DOHH2 (cell line): ENCODE data around the gene WDR64.

Experiments
- EZH2phosphoT487 ChIP-seq: fragments of 200-600 bp; sonication (generic); IDR thresholded peaks from 2 replicates; pipeline ENCODE4 v1.6.1; 2017; ENCODE audit warnings: borderline replicate concordance, mild to moderate bottlenecking, antibody characterized with exemption, low read length, moderate library complexity, mixed read lengths
- TF ChIP-seq, protein P1 (sequence below): fragments of 200-600 bp; sonication (generic); IDR thresholded peaks from one replicate; pipeline ENCODE4 v1.5.1; 2014; ENCODE audit warnings: antibody characterized with exemption, mild to moderate bottlenecking, low read depth, low read length; ENCODE audit not compliant: poor library complexity, severe bottlenecking

DNA sequence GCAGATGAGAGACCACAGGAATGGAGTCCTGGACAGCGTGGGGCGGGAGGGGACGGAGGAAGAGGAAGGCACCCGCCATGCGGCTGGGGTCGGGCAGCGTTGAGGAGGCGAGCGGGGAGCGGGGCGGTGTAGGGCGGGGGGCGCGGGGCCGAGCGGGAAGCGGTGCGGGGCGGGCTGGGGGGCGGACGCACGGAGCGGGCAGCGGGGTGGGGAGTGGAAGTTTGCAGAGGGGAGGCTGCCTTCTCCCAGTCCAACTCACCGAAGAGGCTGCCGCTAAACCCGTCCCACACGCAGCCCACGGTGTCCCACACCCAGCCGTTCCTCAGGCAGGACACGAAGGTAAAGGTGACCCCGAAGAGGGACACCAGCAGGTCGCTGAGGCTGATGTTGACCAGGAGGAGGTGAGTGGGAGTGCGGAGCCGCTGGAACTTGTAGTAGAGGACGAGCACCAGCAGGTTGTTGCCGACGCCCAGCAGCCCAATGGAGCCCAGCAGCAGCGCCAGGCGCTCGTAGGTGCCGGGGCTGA lies 12.4 kb upstream of the WDR64 start:
- TF ChIP-seq, protein P1, sequence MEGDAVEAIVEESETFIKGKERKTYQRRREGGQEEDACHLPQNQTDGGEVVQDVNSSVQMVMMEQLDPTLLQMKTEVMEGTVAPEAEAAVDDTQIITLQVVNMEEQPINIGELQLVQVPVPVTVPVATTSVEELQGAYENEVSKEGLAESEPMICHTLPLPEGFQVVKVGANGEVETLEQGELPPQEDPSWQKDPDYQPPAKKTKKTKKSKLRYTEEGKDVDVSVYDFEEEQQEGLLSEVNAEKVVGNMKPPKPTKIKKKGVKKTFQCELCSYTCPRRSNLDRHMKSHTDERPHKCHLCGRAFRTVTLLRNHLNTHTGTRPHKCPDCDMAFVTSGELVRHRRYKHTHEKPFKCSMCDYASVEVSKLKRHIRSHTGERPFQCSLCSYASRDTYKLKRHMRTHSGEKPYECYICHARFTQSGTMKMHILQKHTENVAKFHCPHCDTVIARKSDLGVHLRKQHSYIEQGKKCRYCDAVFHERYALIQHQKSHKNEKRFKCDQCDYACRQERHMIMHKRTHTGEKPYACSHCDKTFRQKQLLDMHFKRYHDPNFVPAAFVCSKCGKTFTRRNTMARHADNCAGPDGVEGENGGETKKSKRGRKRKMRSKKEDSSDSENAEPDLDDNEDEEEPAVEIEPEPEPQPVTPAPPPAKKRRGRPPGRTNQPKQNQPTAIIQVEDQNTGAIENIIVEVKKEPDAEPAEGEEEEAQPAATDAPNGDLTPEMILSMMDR: no peak
- no peak for TF ChIP-seq EZH2phosphoT487
